Heart left ventricle (tissue), 13 donors: Measurements from ENCODE around the gene ARHGAP26.

Experiments used
- CTCF ChIP-seq, 12 donors: fragments of 200-600 bp; sonication (generic) in 4 of 12; IDR thresholded peaks; one replicate each; pipeline versions ENCODE4 v1.5.0 to v1.8.0; 2018 to 2022; ENCODE audit warnings: antibody characterized with exemption in 12 of 12, mild to moderate bottlenecking in 5 of 12
- POLR2A ChIP-seq, 2 donors: fragments of 450-650 bp; IDR thresholded peaks; one replicate each; pipeline ENCODE4 v1.6.1; 2017; ENCODE audit warnings: antibody characterized with exemption in 2 of 2, mild to moderate bottlenecking in 2 of 2, moderate library complexity in 2 of 2
- donor health status: ischemic (EF 13 %, LVEDD 7.1; RV severe dilation, severe dysfunction).
- donor health status: DM: no; HTN: yes; CAD: no.
- donor health status: DM: no; HTN: no; CAD: no.
- donor health status: ischemic (EF 25% LVEDD 6.9; RV normal size, moderate dysfunction).
- donor health status: ischemic (EF 25% LVEDD 5.7; RV mildly dilated, moderate dysfunction).
- donor health status: ischemic (EF 35%, LVEDD 5.7; RV mildly dilated, moderate dysfunction).
- donor health status: nonischemic (EF 11% LVEDD 7.7; RV severe dilation, severe dysfunction).
- donor health status: DM: yes; HTN: yes; CAD: no.
- donor health status: PGD.
- donor health status: ischemic (EF 29% LVEDD 5.4; RV normal size, mild dysfunction).
- donor health status: nonischemic (EF 23%, LVEDD 6.1; RV moderate dilation, normal function).

DNA sequence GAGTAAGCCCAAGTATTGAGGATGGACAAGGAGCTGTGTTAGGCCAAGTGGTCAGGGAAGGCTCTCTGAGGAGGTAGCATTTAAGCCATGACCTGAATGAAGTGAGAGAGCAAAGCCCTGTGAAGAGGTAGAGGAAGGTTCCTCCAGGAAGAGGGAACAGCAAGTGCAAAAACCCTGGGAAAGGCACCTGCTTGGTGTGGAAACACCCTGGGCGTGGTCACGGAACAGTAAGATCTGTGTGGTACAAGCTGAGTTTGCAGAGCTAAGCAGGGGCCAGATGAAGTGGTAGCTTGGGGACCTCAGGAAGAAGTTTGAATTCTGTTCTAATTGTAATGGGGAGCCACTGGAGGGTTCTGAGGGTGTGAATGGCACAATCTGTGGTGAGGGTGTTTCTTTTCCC is 310.2 kb downstream of the ARHGAP26 start:
- TF ChIP-seq POLR2A (IDR thresholded peaks at IDR 0.05), result no peak
- no peak for TF ChIP-seq CTCF (IDR thresholded peaks at IDR 0.05)
